ENCODE results near the gene TTLL6.
"Not testable (repeated sequence)": the region's sequence is repeated elsewhere in the genome, so short reads cannot be mapped to it uniquely, and the experiment has no call there.

Gene TTLL6

DNA sequence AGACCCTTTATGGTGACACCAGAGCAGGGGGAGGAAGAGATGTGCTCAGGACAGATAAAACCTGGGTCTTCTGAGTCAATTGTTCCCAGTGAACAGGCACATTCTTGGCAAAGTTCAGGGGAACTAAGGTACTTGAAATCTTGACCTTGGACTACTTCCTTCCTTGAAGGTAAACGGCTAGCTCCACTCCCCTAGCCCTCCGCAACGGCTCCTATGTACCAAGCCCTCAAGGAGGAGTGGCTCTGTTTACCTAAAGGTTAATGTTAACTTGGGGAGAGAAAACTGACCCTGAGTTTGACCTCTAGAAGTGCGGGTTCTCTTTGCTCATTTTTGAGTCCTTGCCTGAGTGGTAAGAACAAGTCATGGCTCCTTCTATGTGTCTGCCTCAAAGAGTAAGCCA, 7.8 kb downstream of the TTLL6 start:
- no peak for DNase-seq (ENCODE audit: low read depth in 1 of 2, low spot score in 1 of 2)
- no peaks in the 10 kb centered on the region for H3K27me3 ChIP-seq (ENCODE audit: insufficient read depth, poor library complexity, severe bottlenecking)

GRCh38 chr17:48804936-48805411, 12.1 kb downstream of the TTLL6 start:
- no peak overlapping the region for H3K4me3 ChIP-seq (replicated peaks; ENCODE audit: insufficient read depth, low read length)
- peaks cover 5% of the 10 kb centered on the region for H3K27me3 ChIP-seq (ENCODE audit: insufficient read depth, poor library complexity, severe bottlenecking)
- DNase-seq (ENCODE audit: low read depth in 1 of 2, low spot score in 1 of 2), result peak; percentile 34 to 60
- H3K27ac ChIP-seq (replicated peaks), result no peak overlapping the region
- no peak for TF ChIP-seq GABPA (IDR thresholded peaks at IDR 0.05; ENCODE audit: low read depth)
- TF ChIP-seq, protein P1, sequence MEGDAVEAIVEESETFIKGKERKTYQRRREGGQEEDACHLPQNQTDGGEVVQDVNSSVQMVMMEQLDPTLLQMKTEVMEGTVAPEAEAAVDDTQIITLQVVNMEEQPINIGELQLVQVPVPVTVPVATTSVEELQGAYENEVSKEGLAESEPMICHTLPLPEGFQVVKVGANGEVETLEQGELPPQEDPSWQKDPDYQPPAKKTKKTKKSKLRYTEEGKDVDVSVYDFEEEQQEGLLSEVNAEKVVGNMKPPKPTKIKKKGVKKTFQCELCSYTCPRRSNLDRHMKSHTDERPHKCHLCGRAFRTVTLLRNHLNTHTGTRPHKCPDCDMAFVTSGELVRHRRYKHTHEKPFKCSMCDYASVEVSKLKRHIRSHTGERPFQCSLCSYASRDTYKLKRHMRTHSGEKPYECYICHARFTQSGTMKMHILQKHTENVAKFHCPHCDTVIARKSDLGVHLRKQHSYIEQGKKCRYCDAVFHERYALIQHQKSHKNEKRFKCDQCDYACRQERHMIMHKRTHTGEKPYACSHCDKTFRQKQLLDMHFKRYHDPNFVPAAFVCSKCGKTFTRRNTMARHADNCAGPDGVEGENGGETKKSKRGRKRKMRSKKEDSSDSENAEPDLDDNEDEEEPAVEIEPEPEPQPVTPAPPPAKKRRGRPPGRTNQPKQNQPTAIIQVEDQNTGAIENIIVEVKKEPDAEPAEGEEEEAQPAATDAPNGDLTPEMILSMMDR (IDR thresholded peaks at IDR 0.05; ENCODE audit: insufficient read depth, low read length), result peak; percentile 68

More for the DNA sequence above, 7.8 kb downstream of the TTLL6 start:
- TF ChIP-seq, protein P2, sequence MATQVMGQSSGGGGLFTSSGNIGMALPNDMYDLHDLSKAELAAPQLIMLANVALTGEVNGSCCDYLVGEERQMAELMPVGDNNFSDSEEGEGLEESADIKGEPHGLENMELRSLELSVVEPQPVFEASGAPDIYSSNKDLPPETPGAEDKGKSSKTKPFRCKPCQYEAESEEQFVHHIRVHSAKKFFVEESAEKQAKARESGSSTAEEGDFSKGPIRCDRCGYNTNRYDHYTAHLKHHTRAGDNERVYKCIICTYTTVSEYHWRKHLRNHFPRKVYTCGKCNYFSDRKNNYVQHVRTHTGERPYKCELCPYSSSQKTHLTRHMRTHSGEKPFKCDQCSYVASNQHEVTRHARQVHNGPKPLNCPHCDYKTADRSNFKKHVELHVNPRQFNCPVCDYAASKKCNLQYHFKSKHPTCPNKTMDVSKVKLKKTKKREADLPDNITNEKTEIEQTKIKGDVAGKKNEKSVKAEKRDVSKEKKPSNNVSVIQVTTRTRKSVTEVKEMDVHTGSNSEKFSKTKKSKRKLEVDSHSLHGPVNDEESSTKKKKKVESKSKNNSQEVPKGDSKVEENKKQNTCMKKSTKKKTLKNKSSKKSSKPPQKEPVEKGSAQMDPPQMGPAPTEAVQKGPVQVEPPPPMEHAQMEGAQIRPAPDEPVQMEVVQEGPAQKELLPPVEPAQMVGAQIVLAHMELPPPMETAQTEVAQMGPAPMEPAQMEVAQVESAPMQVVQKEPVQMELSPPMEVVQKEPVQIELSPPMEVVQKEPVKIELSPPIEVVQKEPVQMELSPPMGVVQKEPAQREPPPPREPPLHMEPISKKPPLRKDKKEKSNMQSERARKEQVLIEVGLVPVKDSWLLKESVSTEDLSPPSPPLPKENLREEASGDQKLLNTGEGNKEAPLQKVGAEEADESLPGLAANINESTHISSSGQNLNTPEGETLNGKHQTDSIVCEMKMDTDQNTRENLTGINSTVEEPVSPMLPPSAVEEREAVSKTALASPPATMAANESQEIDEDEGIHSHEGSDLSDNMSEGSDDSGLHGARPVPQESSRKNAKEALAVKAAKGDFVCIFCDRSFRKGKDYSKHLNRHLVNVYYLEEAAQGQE (IDR thresholded peaks at IDR 0.05; ENCODE audit: insufficient replicate concordance, low read depth), result no peak
- TF ChIP-seq, protein P1 (IDR thresholded peaks at IDR 0.05; ENCODE audit: insufficient read depth, low read length), result no peak
- TF ChIP-seq SPI1 (IDR thresholded peaks at IDR 0.05; ENCODE audit: borderline replicate concordance, low read depth) (no peak), POLR2AphosphoS5 (IDR thresholded peaks at IDR 0.05; ENCODE audit: low read depth) (no peak)
- Histone ChIP-seq H3K4me3 (replicated peaks; ENCODE audit: insufficient read depth, low read length) (no peak overlapping the region), H3K27ac (replicated peaks) (no peak overlapping the region)

DNA sequence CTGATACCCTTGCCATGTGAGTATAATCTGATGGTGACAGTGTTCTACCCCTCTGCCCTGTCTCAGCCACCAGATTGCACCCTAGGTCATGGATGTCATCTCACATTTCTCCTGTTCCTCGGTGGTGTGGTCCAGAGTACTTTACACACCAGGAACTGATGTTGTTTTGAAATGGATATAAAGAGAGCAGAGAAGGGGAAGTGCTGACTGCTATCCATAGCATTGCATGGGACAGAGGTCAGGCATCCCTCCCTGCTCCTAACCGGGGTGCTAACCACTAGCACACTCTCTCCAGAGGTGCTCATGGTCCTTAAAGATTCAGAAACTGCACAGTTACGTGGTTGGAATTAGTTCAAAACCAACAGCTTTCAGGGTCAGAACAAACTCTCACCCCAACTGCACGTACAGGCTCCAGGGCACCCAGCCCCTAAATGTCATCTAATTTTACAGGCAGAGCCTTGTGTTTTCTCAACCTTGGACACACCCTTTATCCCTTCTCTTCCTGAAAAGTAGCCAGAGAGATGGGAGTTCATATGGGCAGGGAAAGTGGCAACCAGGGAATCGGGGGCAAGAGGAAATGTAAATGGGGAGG, 16.3 kb downstream of the TTLL6 start:
- Histone ChIP-seq H3K4me3 (replicated peaks; ENCODE audit: insufficient read depth, low read length) (no peak overlapping the region), H3K27ac (replicated peaks) (no peak overlapping the region), H3K27me3 (ENCODE audit: insufficient read depth, poor library complexity, severe bottlenecking) (peaks cover 10% of the 10 kb centered on the region)
- no peak for TF ChIP-seq GABPA (IDR thresholded peaks at IDR 0.05; ENCODE audit: low read depth)
- peak; percentile 76 for TF ChIP-seq SPI1 (IDR thresholded peaks at IDR 0.05; ENCODE audit: borderline replicate concordance, low read depth)
- DNase-seq (ENCODE audit: low read depth in 1 of 2, low spot score in 1 of 2), result no peak

- H3K4me3 ChIP-seq (replicated peaks; ENCODE audit: insufficient read depth, low read length), result no peak overlapping the region
Measured at GRCh38 chr17:48799069-48799723, 17.8 kb downstream of the TTLL6 start.

DNA sequence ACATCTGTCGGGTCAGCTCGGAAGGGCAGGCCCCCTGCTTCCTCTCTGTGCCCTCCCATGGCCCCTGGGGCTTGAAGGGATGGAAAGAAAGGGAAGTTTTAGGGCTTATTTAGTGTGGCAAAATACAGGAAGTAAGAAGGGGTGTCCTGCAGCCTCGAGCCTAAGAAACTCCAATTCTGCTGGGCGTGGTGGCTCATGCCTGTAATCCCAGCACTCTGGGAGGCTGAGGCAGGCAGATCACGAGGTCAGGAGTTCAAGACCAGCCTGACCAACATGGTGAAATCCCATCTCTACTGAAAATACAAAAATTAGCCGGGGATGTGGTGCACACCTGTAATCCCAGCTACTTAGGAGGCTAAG, 20.9 kb downstream of the TTLL6 start:
- peak in 1 of 2 experiments; percentile 9 for DNase-seq (ENCODE audit: low read depth in 1 of 2, low spot score in 1 of 2)
- H3K27ac ChIP-seq (replicated peaks); H3K27me3 ChIP-seq (ENCODE audit: insufficient read depth, poor library complexity, severe bottlenecking); H3K4me3 ChIP-seq (replicated peaks; ENCODE audit: insufficient read depth, low read length): not testable (repeated sequence)

More at GRCh38 chr17:48799069-48799723, 17.8 kb downstream of the TTLL6 start:
- TF ChIP-seq POLR2AphosphoS5 (IDR thresholded peaks at IDR 0.05; ENCODE audit: low read depth) (no peak), GABPA (IDR thresholded peaks at IDR 0.05; ENCODE audit: low read depth) (no peak), SPI1 (IDR thresholded peaks at IDR 0.05; ENCODE audit: borderline replicate concordance, low read depth) (no peak)
- TF ChIP-seq, protein P2 (IDR thresholded peaks at IDR 0.05; ENCODE audit: insufficient replicate concordance, low read depth), result no peak
- TF ChIP-seq, protein P1 (IDR thresholded peaks at IDR 0.05; ENCODE audit: insufficient read depth, low read length), result no peak
- Histone ChIP-seq H3K27me3 (ENCODE audit: insufficient read depth, poor library complexity, severe bottlenecking) (peaks cover 12% of the 10 kb centered on the region), H3K27ac (replicated peaks) (no peak overlapping the region)
- DNase-seq (ENCODE audit: low read depth in 1 of 2, low spot score in 1 of 2), result no peak

Measured in HL-60 (cell line).